GM12892 (cell line): ENCODE measurements around the gene TRMT11. TPM values are rescaled to one million over a fixed set of nuclear protein-coding genes. Genes with fewer than 3 reads are reported as not detected.

Source experiments
- DNase-seq: peaks from one replicate; pipeline ENCODE4 v3.0.0; 2011; ENCODE audit not compliant: insufficient read length
- FAIRE-seq: peaks from 2 replicates; lab custom pipeline; 2011; peaks lifted over from hg19 to GRCh38; lab: Jason Lieb, UNC
- POLR2A ChIP-seq: IDR thresholded peaks from 2 replicates; pipeline ENCODE4 v1.6.1; 2011; ENCODE audit warnings: low read depth, low read length, control low read depth
- POLR2AphosphoS5 ChIP-seq: IDR thresholded peaks from 2 replicates; pipeline ENCODE4 v1.6.1; 2011; ENCODE audit warnings: low read depth, low read length, control low read depth
- TAF1 ChIP-seq: IDR thresholded peaks from 2 replicates; pipeline ENCODE4 v1.6.1; 2011; ENCODE audit warnings: low read depth, mild to moderate bottlenecking, control low read depth, low read length, borderline replicate concordance
- polyA plus RNA-seq: library from polyadenylated mRNA; unstranded; fragments of >200 nt; gene quantifications from one replicate; pipeline ENCODE4 v1.2.1, GENCODE V29; 2012; ENCODE audit warnings: missing spikeins, inconsistent platforms; ENCODE audit not compliant: missing spikeins

Gene TRMT11
- 26.6 TPM for polyA plus RNA-seq

GRCh38 chr6:125986301-125987025 lies at the start of gene TRMT11:
Gene TRMT11, plus strand, starts transcription at chr6:125986540. Its CDS starts 11 bp downstream, at chr6:125986551.
- TF ChIP-seq POLR2A: peak; percentile 98
- TF ChIP-seq POLR2AphosphoS5: peak; percentile 93
- TF ChIP-seq TAF1: peak; percentile 91
- DNase-seq (peak; percentile 79), FAIRE-seq (peak; percentile 82)

DNA sequence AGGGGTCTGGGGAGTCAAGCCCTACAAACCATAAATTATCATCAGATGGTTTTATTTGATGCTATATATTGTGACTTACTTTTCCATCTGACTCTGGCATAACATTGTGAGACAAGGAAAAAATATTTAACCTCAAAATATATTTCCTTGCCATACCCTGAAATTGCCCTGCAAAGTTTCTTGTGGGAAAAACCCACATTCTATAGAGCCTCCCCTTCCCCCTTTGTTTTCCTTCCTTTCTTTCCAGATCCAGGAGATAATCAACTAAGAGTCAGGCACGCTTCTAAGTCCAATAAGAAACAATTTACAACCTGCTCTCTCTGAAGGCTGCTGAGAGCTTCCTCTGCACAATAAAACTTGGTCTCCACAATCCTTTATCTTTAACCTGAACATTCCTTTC lies 47.3 kb upstream of the TRMT11 start:
- no peak for FAIRE-seq
- TF ChIP-seq POLR2A: no peak
- no peak for TF ChIP-seq TAF1
- TF ChIP-seq POLR2AphosphoS5: no peak
- no peak for DNase-seq

GRCh38 chr6:125939791-125940190 lies 46.5 kb upstream of the TRMT11 start:
- no peak for FAIRE-seq

GRCh38 chr6:125940247-125941041 lies 45.9 kb upstream of the TRMT11 start:
- FAIRE-seq: no peak
- TF ChIP-seq POLR2AphosphoS5: no peak
- no peak for TF ChIP-seq TAF1
- no peak for TF ChIP-seq POLR2A
- no peak for DNase-seq

More at GRCh38 chr6:125939791-125940190, 46.5 kb upstream of the TRMT11 start:
- no peak for DNase-seq
- TF ChIP-seq POLR2A: no peak
- no peak for TF ChIP-seq POLR2AphosphoS5
- TF ChIP-seq TAF1: no peak

- TF ChIP-seq TAF1 (no peak), POLR2A (no peak), POLR2AphosphoS5 (no peak)
- DNase-seq: no peak
- no peak for FAIRE-seq
Measured at GRCh38 chr6:125942672-125943527, 43.4 kb upstream of the TRMT11 start.

- FAIRE-seq: no peak
- TF ChIP-seq TAF1: no peak
- TF ChIP-seq POLR2A: no peak
- TF ChIP-seq POLR2AphosphoS5: no peak
- no peak for DNase-seq
Measured at GRCh38 chr6:125943528-125944433, 42.6 kb upstream of the TRMT11 start.

DNA sequence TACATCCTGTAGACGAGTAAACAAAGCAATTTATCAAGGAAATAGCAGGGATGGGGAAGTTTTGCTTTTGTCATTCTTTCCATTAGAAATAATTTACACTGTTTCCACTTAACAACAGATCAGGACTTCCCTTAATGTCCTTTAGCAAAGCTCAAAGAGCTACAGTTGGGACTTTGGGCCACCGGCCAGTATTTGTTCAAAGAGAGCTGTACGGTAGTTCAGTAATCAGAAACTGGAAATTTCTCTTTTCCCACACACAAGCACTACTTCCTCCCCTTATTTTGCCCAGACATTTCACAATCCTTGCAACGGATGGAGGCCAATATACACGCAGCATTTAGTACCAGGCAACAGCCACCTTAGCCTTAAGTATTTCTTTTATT lies 41.9 kb upstream of the TRMT11 start:
- TF ChIP-seq POLR2AphosphoS5 (no peak), POLR2A (no peak), TAF1 (no peak)
- DNase-seq (no peak), FAIRE-seq (no peak)

DNA sequence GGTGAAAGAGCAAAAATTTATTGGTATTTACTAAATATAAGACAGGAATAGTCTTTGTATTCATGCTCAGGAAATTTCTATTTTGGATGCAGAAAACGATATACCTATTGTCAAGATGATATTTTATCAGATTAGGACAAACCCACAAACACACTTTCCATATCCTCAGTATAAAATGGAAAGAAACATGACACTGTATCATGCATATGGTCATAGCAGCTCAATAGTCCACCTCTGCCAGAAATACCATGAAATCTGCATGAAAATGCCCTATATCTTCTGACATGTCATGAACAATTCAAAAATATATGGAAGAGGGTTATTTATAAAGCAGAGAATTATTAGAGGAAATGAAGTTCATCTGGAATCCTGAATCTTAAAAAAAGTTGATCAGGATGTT lies 41.4 kb upstream of the TRMT11 start:
- FAIRE-seq: no peak
- DNase-seq: no peak
- no peak for TF ChIP-seq POLR2A
- TF ChIP-seq TAF1: no peak
- no peak for TF ChIP-seq POLR2AphosphoS5

- TF ChIP-seq POLR2A: no peak
- FAIRE-seq (no peak), DNase-seq (no peak)
Measured at GRCh38 chr6:125945378-125946141, 40.8 kb upstream of the TRMT11 start.

DNA sequence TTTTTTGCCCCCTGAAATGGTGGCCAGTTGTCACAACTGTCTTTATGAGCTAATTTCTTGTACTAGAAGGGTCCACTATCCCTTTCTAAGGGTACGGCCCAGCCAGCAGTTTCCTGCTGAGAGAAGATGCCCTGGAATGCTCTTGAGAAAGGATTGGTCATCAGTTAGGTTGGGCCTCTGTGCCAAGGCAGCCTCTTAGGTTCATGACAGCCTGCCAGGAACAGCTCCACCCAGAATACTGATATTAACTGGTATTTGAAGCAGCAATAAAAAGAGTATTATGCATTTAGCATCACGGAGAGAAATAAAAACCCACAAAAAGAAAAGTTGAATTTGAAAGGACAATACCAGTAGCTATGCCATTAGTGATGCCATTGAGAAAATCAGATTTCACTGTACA lies 38.7 kb upstream of the TRMT11 start:
- TF ChIP-seq POLR2A: no peak
- no peak for TF ChIP-seq TAF1
- FAIRE-seq: no peak
- no peak for DNase-seq
